ENCODE measurements around the gene CCDC51. TPM values are rescaled to one million over a fixed set of nuclear protein-coding genes. Genes with fewer than 3 reads are reported as not detected.
A peak's percentile ranks its signal among the peaks of the same experiment; 100 is the strongest.
"Not testable (repeated sequence)": the region's sequence is repeated elsewhere in the genome, so short reads cannot be mapped to it uniquely, and the experiment has no call there.

Gene CCDC51
- total RNA-seq (10 to 100 TPM in 3 of 4 donors, 1 to 10 TPM in 1; 8.7 to 11.5 (median 11.1) TPM), polyA plus RNA-seq (11.2 TPM)
- long read RNA-seq, donor 1, transcript CCDC51-201 (4 exons, 1,560 nt), result major isoform, 7 of 23 reads
- long read RNA-seq, donor 1, partial matches to known transcripts, result 5 of 23 reads
- long read RNA-seq, donor 1, other reads (novel, unspliced or antisense), result 4 of 23 reads
- long read RNA-seq, donor 2, partial matches to known transcripts, result 1 of 8 reads
- long read RNA-seq, donor 2, other reads (novel, unspliced or antisense), result 4 of 8 reads
- long read RNA-seq, donor 3, transcript CCDC51-201 (4 exons, 1,560 nt), result major isoform, 12 of 45 reads
- long read RNA-seq, donor 3, transcript CCDC51-206 (4 exons, 1,461 nt), result minor isoform, 5 of 45 reads
- long read RNA-seq, donor 3, partial matches to known transcripts, result 7 of 45 reads
- long read RNA-seq, donor 3, other reads (novel, unspliced or antisense), result 17 of 45 reads
- long read RNA-seq, donor 4, partial matches to known transcripts, result 2 of 11 reads
- long read RNA-seq, donor 4, other reads (novel, unspliced or antisense), result 3 of 11 reads

DNA sequence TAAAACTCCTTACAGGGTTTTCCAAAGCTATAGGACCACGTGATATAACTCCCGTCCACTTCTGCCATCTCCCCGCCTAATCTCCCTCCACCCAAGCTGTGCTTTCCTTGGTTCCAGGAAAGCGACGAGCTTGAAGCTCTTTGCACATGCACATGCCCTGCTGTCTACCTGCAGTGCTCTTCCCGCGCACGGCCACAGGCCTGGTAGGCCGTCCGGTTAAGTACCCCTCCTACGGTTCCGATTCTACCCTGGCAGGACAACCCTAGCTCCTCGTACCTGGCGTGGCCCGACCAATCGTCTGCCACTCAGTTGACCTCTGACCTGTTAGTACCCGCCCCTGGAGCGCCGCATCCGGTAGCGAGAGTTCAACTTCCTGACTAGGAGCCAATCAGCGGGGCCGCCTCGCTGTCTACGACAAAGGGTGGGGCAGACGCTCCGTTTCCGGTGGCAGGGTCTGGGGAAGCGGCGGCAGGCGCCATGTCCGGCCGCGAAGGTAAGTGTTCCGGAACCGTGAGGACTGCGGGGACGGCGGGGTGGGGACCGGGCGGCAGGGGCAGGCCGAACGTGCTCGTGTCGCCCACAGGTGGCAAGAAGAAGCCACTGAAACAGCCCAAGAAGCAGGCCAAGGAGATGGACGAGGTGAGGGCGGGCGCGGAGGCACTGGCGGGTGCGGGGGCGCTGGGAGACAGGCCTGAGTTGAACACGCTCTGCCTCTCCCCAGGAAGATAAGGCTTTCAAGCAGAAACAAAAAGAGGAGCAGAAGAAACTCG is at the start of gene CCDC51, which contains the start of gene TMA7:
TSS of gene CCDC51 (minus strand) at position 300 of the 770 bp plus-strand sequence. CDS start 4,991 bp downstream, outside the sequence.
TSS of gene TMA7 (plus strand) at position 438 of the 770 bp plus-strand sequence. CDS start at position 478, 40 bp downstream.
- peak within 1 kb of the TSS; percentile 49 for H3K4me3 ChIP-seq (ENCODE audit: low read length)
- no peaks in the 10 kb centered on the region for H3K4me1 ChIP-seq (ENCODE audit: control insufficient read depth, insufficient read depth, low read length)
- H3K9me3 ChIP-seq (ENCODE audit: control insufficient read depth, low read length), result no peaks in the 10 kb centered on the region
- H3K27ac ChIP-seq (ENCODE audit: low read length), result peak within 1 kb of the TSS; percentile 89
- peak; percentile 98 for ATAC-seq
- under 1% methylated on average over 54 of the region's 54 CpGs for WGBS
- intact Hi-C loops (cut with DNase I), result loop anchor here in 2 of 4 donors (5.0 kb wide), 2 partner anchors 38 to 163 kb away; no protein-coding TSS in a partner anchor
- DNase-seq, result peak; percentile 99
- H3K27me3 ChIP-seq (ENCODE audit: control insufficient read depth, insufficient read depth), result no peaks in the 10 kb centered on the region

DNA sequence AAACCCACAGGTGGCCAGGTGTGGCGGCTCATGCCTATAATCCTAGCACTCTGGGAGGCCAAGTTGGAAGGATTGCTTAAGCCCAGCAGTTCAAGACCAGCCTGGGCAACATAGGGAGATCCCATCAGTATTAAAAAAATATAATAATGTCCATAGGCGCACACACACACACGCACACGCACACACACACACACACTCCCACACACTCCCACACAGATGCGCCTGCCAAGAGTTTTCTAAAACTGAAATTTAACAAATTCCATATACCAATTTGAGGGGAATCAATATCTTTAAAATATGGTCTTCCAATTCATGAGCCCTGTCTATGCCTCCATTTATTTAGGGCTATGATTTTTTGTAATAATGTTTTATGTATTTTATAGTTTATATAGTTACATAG is 47.0 kb upstream of the CCDC51 start:
- no peaks in the 10 kb centered on the region for H3K27me3 ChIP-seq (ENCODE audit: control insufficient read depth, insufficient read depth)
- WGBS, result 91% methylated on average over 5 of the region's 5 CpGs
- intact Hi-C loops (cut with DNase I), result no loop called here
- ATAC-seq (no peak), DNase-seq (no peak)
- no peaks in the 10 kb centered on the region for H3K9me3 ChIP-seq (ENCODE audit: control insufficient read depth, low read length)
- no peaks in the 10 kb centered on the region for H3K4me1 ChIP-seq (ENCODE audit: control insufficient read depth, insufficient read depth, low read length)
- H3K27ac ChIP-seq (ENCODE audit: low read length), result no peak overlapping the region
- no peak overlapping the region for H3K4me3 ChIP-seq (ENCODE audit: low read length)

DNA sequence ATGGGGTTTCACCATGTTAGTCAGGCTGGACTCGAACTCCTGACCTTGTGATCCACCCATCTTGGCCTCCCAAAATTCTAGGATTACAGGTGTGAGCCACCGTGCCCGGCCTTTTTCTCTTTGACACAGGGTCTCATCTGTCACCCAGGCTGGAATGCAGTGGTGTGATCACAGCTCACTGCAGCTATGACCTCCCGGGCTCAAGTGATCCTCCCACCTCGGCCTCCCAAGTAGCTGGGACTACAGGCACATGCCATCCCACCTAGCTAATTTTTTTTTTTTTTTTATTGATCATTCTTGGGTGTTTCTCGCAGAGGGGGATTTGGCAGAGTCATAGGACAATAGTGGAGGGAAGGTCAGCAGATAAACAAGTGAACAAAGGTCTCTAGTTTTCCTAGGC is 42.9 kb upstream of the CCDC51 start:
- H3K9me3 ChIP-seq (ENCODE audit: control insufficient read depth, low read length); H3K4me3 ChIP-seq (ENCODE audit: low read length); H3K27me3 ChIP-seq (ENCODE audit: control insufficient read depth, insufficient read depth); H3K27ac ChIP-seq (ENCODE audit: low read length); intact Hi-C loops (cut with DNase I); DNase-seq; H3K4me1 ChIP-seq (ENCODE audit: control insufficient read depth, insufficient read depth, low read length); ATAC-seq: not testable (repeated sequence)
- WGBS, result 92% methylated on average over 6 of the region's 6 CpGs

- 97% methylated on average over 11 of the region's 11 CpGs for WGBS
- H3K4me3 ChIP-seq (ENCODE audit: low read length), result not testable (repeated sequence)
These were observed 41.0 kb upstream of the CCDC51 start for GRCh38 chr3:48480891-48481290.

GRCh38 chr3:48478626-48479555 is 39.0 kb upstream of the CCDC51 start:
- ATAC-seq, result peak in 1 of 2 donors; percentile 10
- Histone ChIP-seq H3K4me3 (ENCODE audit: low read length) (no peak overlapping the region), H3K27me3 (ENCODE audit: control insufficient read depth, insufficient read depth) (no peaks in the 10 kb centered on the region), H3K27ac (ENCODE audit: low read length) (no peak overlapping the region), H3K9me3 (ENCODE audit: control insufficient read depth, low read length) (no peaks in the 10 kb centered on the region), H3K4me1 (ENCODE audit: control insufficient read depth, insufficient read depth, low read length) (peaks cover 2% of the 10 kb centered on the region)
- intact Hi-C loops (cut with DNase I), result no loop called here
- DNase-seq, result no peak
- 79% methylated on average over 19 of the region's 19 CpGs for WGBS

More at GRCh38 chr3:48480891-48481290, 41.0 kb upstream of the CCDC51 start:
- ATAC-seq; H3K9me3 ChIP-seq (ENCODE audit: control insufficient read depth, low read length); H3K27ac ChIP-seq (ENCODE audit: low read length); DNase-seq; intact Hi-C loops (cut with DNase I); H3K27me3 ChIP-seq (ENCODE audit: control insufficient read depth, insufficient read depth); H3K4me1 ChIP-seq (ENCODE audit: control insufficient read depth, insufficient read depth, low read length): not testable (repeated sequence)

DNA sequence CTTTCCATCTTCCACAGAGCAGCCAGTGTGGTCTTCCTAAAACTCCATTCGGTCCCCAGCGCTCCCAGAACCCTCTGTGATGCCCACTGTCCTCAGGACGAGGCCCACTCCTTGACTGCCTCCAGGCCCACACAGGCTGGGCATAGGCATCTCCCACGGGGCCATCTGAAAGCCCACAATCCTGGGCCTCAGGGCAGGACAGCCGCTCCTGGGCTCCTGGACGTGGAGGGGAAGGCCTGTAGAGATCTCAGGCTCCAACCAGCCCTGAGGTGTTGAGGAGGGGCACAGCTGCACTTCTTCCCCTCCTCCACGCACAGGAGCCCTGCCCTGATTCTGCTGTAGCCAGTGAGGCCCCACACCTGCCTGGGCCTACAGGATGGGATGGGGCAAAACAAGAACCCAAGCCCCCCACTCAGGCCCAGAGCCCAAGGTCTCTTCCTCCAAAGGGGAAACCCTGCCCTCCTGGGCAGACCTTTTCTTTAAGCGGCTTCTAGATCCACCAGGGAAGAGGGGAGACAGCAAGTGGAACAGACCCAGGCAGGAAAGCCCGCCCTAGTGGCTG is 38.1 kb upstream of the CCDC51 start:
- DNase-seq (no peak), ATAC-seq (no peak)
- H3K27ac ChIP-seq (ENCODE audit: low read length), result no peak overlapping the region
- peaks cover 6% of the 10 kb centered on the region for H3K4me1 ChIP-seq (ENCODE audit: control insufficient read depth, insufficient read depth, low read length)
- H3K9me3 ChIP-seq (ENCODE audit: control insufficient read depth, low read length), result no peaks in the 10 kb centered on the region
- no peak overlapping the region for H3K4me3 ChIP-seq (ENCODE audit: low read length)
- intact Hi-C loops (cut with DNase I), result no loop called here
- H3K27me3 ChIP-seq (ENCODE audit: control insufficient read depth, insufficient read depth), result no peaks in the 10 kb centered on the region
- WGBS, result 76% methylated on average over 9 of the region's 9 CpGs

DNA sequence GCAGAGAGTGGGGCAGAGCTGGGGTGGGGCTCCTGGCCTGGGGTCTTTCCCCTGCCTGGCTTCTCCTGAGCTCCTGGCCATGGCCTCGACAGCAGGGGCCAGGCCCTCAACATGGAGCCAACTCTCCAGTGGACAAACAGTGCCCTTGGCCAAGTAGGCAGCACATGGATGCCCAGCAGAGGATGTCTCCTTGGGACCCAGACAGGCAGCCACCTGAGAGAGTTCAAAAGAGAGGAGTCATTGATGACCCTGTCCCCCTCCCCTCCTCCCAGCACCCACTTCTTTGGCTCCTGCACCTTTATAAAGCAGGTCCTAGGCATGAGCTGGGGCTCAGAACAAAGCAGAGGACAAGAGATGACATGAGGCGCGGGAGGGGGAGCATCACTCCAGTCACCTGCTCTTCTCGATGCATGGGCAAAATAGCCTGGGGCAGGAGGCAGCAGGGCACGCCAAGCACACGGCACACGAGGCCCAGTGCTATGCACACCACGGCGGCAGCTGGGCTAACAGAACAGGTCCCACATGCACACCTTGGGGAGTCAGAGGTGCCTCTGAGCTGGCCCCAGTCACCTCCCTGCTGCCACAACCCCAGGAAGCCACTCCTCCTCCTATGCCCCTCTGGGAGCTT is 36.6 kb upstream of the CCDC51 start:
- no peak overlapping the region for H3K27ac ChIP-seq (ENCODE audit: low read length)
- ATAC-seq (no peak), DNase-seq (no peak)
- intact Hi-C loops (cut with DNase I), result no loop called here
- H3K27me3 ChIP-seq (ENCODE audit: control insufficient read depth, insufficient read depth), result no peaks in the 10 kb centered on the region
- H3K4me3 ChIP-seq (ENCODE audit: low read length), result no peak overlapping the region
- WGBS, result 92% methylated on average over 9 of the region's 9 CpGs
- no peaks in the 10 kb centered on the region for H3K9me3 ChIP-seq (ENCODE audit: control insufficient read depth, low read length)
- peaks cover 6% of the 10 kb centered on the region for H3K4me1 ChIP-seq (ENCODE audit: control insufficient read depth, insufficient read depth, low read length)

DNA sequence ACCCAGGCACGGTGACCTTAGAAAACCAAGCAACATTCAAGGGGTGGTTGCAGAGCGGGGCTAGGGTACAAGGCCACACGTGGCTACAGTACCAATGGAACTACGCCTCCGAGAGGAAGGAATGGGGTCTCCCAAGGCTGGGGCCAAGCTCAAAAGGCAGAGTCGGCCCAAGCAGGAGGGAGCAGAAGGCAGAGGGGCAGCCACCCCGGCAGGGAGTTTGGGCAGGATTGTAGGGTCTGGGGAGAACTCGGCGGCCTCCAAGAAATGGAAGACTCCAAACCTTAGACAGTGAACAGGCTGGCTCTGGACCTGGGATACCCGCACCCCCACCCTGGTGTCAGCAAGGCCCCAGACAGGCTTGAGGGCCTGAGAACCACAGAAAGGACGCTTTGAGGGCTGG is 35.3 kb upstream of the CCDC51 start:
- Histone ChIP-seq H3K27ac (ENCODE audit: low read length) (no peak overlapping the region), H3K4me1 (ENCODE audit: control insufficient read depth, insufficient read depth, low read length) (peaks cover 6% of the 10 kb centered on the region), H3K9me3 (ENCODE audit: control insufficient read depth, low read length) (no peaks in the 10 kb centered on the region), H3K4me3 (ENCODE audit: low read length) (no peak overlapping the region), H3K27me3 (ENCODE audit: control insufficient read depth, insufficient read depth) (no peaks in the 10 kb centered on the region)
- WGBS, result 81% methylated on average over 11 of the region's 11 CpGs
- ATAC-seq (no peak), DNase-seq (no peak)
- intact Hi-C loops (cut with DNase I), result no loop called here

DNA sequence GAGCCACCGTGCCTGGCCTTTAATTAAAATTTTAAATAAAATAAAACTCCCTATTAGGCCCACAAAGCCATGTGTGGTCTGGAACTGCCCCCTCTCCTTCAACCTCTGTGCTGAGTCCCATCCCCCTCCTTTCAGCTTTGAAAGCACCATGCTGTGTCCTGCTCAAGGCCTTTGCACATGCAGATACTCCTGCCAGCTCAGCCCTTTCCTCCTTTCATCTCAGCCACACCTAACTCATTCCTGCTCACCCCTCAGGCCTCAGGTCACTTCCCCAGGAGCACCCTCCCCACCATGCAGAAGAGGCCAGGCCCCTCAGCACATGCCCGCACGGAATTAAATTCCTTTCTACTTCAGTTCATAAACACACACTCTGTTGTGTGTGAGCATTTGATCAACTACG is 34.7 kb upstream of the CCDC51 start:
- no peak overlapping the region for H3K4me3 ChIP-seq (ENCODE audit: low read length)
- no peaks in the 10 kb centered on the region for H3K27me3 ChIP-seq (ENCODE audit: control insufficient read depth, insufficient read depth)
- 72% methylated on average over 4 of the region's 4 CpGs for WGBS
- H3K9me3 ChIP-seq (ENCODE audit: control insufficient read depth, low read length), result no peaks in the 10 kb centered on the region
- intact Hi-C loops (cut with DNase I), result no loop called here
- H3K27ac ChIP-seq (ENCODE audit: low read length), result no peak overlapping the region
- peaks cover 6% of the 10 kb centered on the region for H3K4me1 ChIP-seq (ENCODE audit: control insufficient read depth, insufficient read depth, low read length)
- no peak for ATAC-seq
- DNase-seq, result no peak

GRCh38 chr3:48474031-48474430 is 34.1 kb upstream of the CCDC51 start:
- H3K4me1 ChIP-seq (ENCODE audit: control insufficient read depth, insufficient read depth, low read length); intact Hi-C loops (cut with DNase I); ATAC-seq; DNase-seq; H3K27me3 ChIP-seq (ENCODE audit: control insufficient read depth, insufficient read depth); H3K9me3 ChIP-seq (ENCODE audit: control insufficient read depth, low read length); H3K4me3 ChIP-seq (ENCODE audit: low read length); H3K27ac ChIP-seq (ENCODE audit: low read length): not testable (repeated sequence)
- 92% methylated on average over 4 of the region's 4 CpGs for WGBS
